ENCODE data around the gene SLC49A4. TPM values are rescaled to one million over a fixed set of nuclear protein-coding genes. Genes with fewer than 3 reads are reported as not detected.

SLC49A4 gene
- polyA plus RNA-seq, 10 donors, result 4.1 to 7.1 (median 5.3) TPM

- no peak for DNase-seq
Observed at GRCh38 chr3:122857019-122857418, 62.1 kb downstream of the SLC49A4 start.

GRCh38 chr3:122858373-122858772 lies 63.5 kb downstream of the SLC49A4 start:
- DNase-seq, result peak in 2 of 3 donors; percentile 37 to 62

- no peak for DNase-seq
Observed at GRCh38 chr3:122859021-122859805, 64.3 kb downstream of the SLC49A4 start.

GRCh38 chr3:122862381-122862780 lies 67.5 kb downstream of the SLC49A4 start:
- no peak for DNase-seq

GRCh38 chr3:122864498-122864897 lies 69.6 kb downstream of the SLC49A4 start:
- DNase-seq, result no peak

GRCh38 chr3:122868322-122868721 lies 73.5 kb downstream of the SLC49A4 start:
- DNase-seq, result no peak

- peak in 1 of 3 donors; percentile 29 for DNase-seq
Observed at GRCh38 chr3:122873741-122874515, 79.1 kb downstream of the SLC49A4 start.

GRCh38 chr3:122875547-122876127 lies 80.8 kb downstream of the SLC49A4 start:
- no peak for DNase-seq

GRCh38 chr3:122880173-122880572 lies 85.3 kb downstream of the SLC49A4 start:
- no peak for DNase-seq

GRCh38 chr3:122880624-122881023 lies 85.8 kb downstream of the SLC49A4 start:
- no peak for DNase-seq

GRCh38 chr3:122882361-122882947 lies 87.6 kb downstream of the SLC49A4 start:
- no peak for DNase-seq

- no peak for DNase-seq
Observed at GRCh38 chr3:122886251-122886650, 91.4 kb downstream of the SLC49A4 start.

GRCh38 chr3:122886946-122887345 lies 92.1 kb downstream of the SLC49A4 start:
- no peak for DNase-seq

GRCh38 chr3:122890077-122890719 lies 95.3 kb downstream of the SLC49A4 start:
- DNase-seq, result peak; percentile 66 to 94 (median 88)

- peak in 2 of 3 donors; percentile 15 to 48 for DNase-seq
Observed at GRCh38 chr3:122890720-122891220, 95.9 kb downstream of the SLC49A4 start.

- DNase-seq, result no peak
Observed at GRCh38 chr3:122892118-122892960, 97.5 kb downstream of the SLC49A4 start.

- DNase-seq, result no peak
Observed at GRCh38 chr3:122893282-122893681, 98.4 kb downstream of the SLC49A4 start.

GRCh38 chr3:122893754-122894668 lies 99.1 kb downstream of the SLC49A4 start:
- no peak for DNase-seq

- no peak for DNase-seq
Observed at GRCh38 chr3:122898298-122898697, 103.4 kb downstream of the SLC49A4 start.

Measured in muscle of back (tissue), 11 donors.